HG02610 (cell line): ENCODE results near the gene CLPTM1.

Experiments used
- ATAC-seq: cut with Tn5 transposase; IDR thresholded peaks from one replicate; pipeline ENCODE4 v1.9.1; 2021; ENCODE audit warnings: mild to moderate bottlenecking, moderate library complexity; ENCODE audit not compliant: unreplicated experiment

The CLPTM1 gene

DNA sequence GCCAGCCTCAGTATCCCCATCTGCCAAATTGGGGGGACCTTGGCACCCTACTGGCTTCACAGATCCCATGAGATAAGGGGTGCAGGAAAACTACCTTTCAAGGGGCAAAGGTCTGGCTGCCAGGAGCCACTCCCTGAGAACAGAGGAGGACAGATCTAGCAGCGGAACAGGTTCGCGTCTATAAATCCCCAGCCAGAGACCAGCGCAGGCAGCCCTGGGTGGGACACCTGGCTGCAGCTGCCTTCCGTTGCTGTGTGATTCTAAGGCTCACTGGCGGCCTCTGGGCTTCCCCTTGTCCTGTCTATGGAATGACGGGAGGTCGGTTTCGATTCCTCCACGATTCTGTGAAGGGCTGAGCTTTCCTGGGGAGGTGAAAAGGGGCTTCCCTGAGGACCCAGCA, 53.4 kb downstream of the CLPTM1 start:
- no peak for ATAC-seq

DNA sequence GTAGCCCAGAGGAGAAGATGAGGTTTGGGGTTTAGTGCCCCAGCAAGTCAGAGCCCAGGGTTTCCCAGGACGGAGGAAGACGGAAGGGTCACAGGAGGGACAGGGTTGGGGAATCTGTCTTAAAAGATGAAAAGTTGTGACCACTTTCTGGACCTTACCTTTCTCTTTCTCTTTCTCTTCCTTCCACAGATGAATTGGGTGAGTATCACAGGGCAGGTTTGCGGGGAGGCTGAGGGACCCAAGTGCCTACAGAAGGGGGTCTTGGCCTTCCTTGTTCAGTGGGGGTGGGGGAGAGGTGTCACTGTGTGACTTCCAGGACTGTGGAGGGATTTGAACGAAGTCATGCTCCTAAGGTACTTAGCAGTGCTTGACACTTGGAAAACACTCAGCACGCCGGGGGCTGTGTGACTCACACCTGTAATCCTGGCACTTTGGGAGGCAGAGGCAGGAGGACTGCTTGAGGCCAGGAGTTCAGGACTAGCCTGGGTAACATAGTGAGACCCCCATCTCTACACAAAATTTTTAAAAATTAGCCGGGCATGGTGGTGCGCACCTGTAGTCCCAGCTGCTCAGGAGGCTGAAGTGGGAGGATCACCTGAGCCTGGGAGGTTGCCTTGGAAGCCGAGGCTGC, 54.6 kb downstream of the CLPTM1 start:
- no peak for ATAC-seq

DNA sequence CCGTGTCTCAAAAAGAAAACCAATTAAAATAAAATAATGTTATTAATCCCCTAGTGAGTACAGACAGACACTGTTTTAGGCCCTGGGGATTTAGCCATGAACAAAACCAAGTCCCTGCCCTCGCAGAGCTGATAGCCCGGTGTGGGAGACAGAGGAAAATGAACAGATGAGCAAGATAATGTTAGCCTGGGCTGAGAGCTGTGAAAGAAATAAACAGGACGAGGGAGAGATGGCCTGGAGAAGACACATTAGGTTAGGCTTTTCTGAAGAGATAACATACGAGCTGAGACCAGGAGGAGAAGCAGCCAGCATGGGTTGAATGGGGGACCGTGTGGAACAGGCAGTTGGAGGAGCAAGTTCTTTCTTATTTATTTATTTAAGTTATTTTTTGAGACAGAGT, 55.1 kb downstream of the CLPTM1 start:
- ATAC-seq: no peak

GRCh38 chr19:45011959-45012358, 56.8 kb downstream of the CLPTM1 start:
- ATAC-seq: no peak

- ATAC-seq: peak; percentile 72
Measured at GRCh38 chr19:45016388-45017314, 61.5 kb downstream of the CLPTM1 start.

- ATAC-seq: no peak
Measured at GRCh38 chr19:45019187-45019586, 64.0 kb downstream of the CLPTM1 start.

DNA sequence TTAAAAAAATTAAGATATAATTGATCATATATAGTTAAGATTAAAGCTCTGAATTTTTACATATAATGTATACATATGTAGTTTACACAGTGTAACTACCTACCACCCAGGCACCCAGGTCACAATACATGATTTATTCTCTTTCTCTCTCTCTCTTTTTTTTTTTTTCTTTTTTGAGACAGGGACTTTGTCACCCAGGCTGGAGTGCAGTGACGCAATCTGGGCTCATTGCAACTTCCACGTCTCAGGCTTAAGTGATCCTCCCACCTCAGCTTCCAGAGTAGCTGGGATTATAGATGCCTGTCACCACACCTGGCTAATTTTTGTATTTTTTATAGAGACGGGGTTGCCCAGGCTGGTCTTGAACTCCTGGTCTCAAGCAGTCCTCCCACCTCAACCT, 64.9 kb downstream of the CLPTM1 start:
- ATAC-seq: no peak

GRCh38 chr19:45021971-45022370, 66.8 kb downstream of the CLPTM1 start:
- no peak for ATAC-seq

- no peak for ATAC-seq
Measured at GRCh38 chr19:45023048-45023447, 67.9 kb downstream of the CLPTM1 start.

DNA sequence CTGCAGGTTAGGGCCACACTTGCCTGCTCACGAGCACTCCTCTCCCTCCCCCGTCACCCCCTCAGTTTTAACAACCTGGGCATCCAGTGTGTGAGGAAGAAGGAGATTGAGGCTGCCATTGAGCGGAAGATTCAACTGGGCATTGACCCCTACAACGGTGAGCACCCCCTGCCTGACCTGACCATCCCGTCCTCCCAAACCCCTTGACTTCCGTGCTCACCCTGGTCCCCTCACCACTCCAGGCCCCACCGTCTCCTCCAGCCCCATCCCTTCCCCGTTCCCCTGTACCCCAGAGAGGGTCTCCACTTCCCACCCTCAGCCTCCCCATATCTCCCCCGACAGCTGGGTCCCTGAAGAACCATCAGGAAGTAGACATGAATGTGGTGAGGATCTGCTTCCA, 70.1 kb downstream of the CLPTM1 start:
- ATAC-seq: no peak

- ATAC-seq: no peak
Measured at GRCh38 chr19:45027371-45027770, 72.2 kb downstream of the CLPTM1 start.

- no peak for ATAC-seq
Measured at GRCh38 chr19:45030825-45031224, 75.6 kb downstream of the CLPTM1 start.

DNA sequence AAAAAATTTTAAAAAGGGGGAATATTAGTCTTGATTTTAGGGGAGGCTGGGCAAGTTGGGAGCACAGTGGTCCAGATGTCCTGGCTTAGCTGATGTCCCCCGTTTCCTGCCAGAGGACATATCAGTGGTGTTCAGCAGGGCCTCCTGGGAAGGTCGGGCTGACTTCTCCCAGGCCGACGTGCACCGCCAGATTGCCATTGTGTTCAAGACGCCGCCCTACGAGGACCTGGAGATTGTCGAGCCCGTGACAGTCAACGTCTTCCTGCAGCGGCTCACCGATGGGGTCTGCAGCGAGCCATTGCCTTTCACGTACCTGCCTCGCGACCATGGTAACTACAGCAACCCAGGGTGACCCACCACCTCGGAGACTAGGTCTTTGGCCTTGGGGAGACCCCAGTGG, 77.2 kb downstream of the CLPTM1 start:
- no peak for ATAC-seq

GRCh38 chr19:45035755-45036154, 80.6 kb downstream of the CLPTM1 start:
- no peak for ATAC-seq

GRCh38 chr19:45037393-45038169, 82.4 kb downstream of the CLPTM1 start:
- no peak for ATAC-seq

- ATAC-seq: peak; percentile 73
Measured at GRCh38 chr19:45038931-45039893, 84.0 kb downstream of the CLPTM1 start, which contains the start of gene CLASRP. TSS of gene CLASRP (plus strand) at chr19:45039045. CDS start at chr19:45040213, 1,168 bp downstream.

GRCh38 chr19:45040059-45040771, 85.0 kb downstream of the CLPTM1 start:
- ATAC-seq: no peak

DNA sequence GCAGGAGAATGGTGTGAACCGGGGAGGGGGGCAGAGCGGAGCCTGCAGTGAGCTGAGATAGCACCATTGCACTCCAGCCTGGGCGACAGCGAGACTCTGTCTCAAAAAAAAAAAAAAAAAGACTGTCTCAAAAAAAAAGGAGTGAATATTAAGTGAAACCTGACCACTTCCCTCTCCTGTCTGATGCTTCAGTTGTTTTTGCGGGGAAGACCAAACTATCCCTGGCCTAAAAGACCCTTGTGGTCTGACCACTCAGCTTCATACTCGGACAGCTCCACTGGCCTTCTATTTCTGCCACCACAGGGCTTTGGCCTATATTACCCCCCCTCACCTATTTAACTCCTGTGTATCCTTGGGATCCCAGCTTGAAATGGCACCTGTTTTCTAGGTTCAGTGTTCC, 85.9 kb downstream of the CLPTM1 start:
- no peak for ATAC-seq
